KMS-11 (cell line): ENCODE results near the gene ZXDC.

Experiments used
- H2AFZ ChIP-seq: fragments of 200-600 bp; sonication (generic); 2 replicates; pipeline ENCODE4 v1.6.1; 2016; ENCODE audit warnings: antibody characterized with exemption, mixed run types, low read depth
- H3K27ac ChIP-seq: fragments of 200-600 bp; sonication (generic); 2 replicates; pipeline ENCODE4 v1.6.1; 2016; ENCODE audit warnings: mild to moderate bottlenecking, mixed run types
- H3K27me3 ChIP-seq: fragments of 200-600 bp; sonication (generic); 2 replicates; pipeline ENCODE4 v1.6.1; 2017; ENCODE audit warnings: mild to moderate bottlenecking, low read depth, mixed run types, moderate library complexity; ENCODE audit not compliant: insufficient read depth
- H3K36me3 ChIP-seq: fragments of 200-600 bp; sonication (generic); 2 replicates; pipeline ENCODE4 v1.6.1; 2017; ENCODE audit warnings: mild to moderate bottlenecking, mixed run types; ENCODE audit not compliant: insufficient read depth
- H3K4me1 ChIP-seq: fragments of 200-600 bp; sonication (generic); 2 replicates; pipeline ENCODE4 v1.6.1; 2016; ENCODE audit warnings: mild to moderate bottlenecking, low read depth, mixed run types; ENCODE audit not compliant: poor library complexity, severe bottlenecking
- H3K4me2 ChIP-seq: fragments of 200-600 bp; sonication (generic); 2 replicates; pipeline ENCODE4 v1.7.0; 2016; ENCODE audit warnings: mild to moderate bottlenecking, mixed run types
- H3K4me3 ChIP-seq: fragments of 200-600 bp; sonication (generic); IDR thresholded peaks from 2 replicates; pipeline ENCODE4 v1.6.1; 2017; ENCODE audit warnings: low read depth, low read length, mixed read lengths; ENCODE audit not compliant: insufficient read depth
- H3K79me2 ChIP-seq: fragments of 200-600 bp; sonication (generic); 2 replicates; pipeline ENCODE4 v1.6.1; 2016; ENCODE audit warnings: low read depth, mixed run types; ENCODE audit not compliant: insufficient read depth
- H3K9ac ChIP-seq: fragments of 200-600 bp; sonication (generic); 2 replicates; pipeline ENCODE4 v1.6.1; 2016; ENCODE audit warnings: mild to moderate bottlenecking, mixed run types
- H4K20me1 ChIP-seq: fragments of 200-600 bp; sonication (generic); 2 replicates; pipeline ENCODE4 v1.6.1; 2016; ENCODE audit warnings: mild to moderate bottlenecking, mixed run types; ENCODE audit not compliant: insufficient read depth
- CTCF ChIP-seq: fragments of 200-600 bp; sonication (generic); conservative IDR thresholded peaks from 2 replicates; pipeline ENCODE4 v1.6.1; 2017; ENCODE audit warnings: low read depth, mild to moderate bottlenecking, antibody characterized with exemption, low read length, moderate library complexity, mixed read lengths

The ZXDC gene

GRCh38 chr3:126488185-126488584 lies 12.5 kb upstream of the ZXDC start:
- no peak overlapping the region for H3K27ac ChIP-seq
- H2AFZ ChIP-seq = no peak overlapping the region
- no peak overlapping the region for H3K4me2 ChIP-seq
- peaks cover 6% of the 10 kb centered on the region for H3K4me1 ChIP-seq
- TF ChIP-seq CTCF = no peak
- no peak overlapping the region for H3K4me3 ChIP-seq
- H4K20me1 ChIP-seq = no peaks in the 10 kb centered on the region
- H3K36me3 ChIP-seq = no peaks in the 10 kb centered on the region
- no peaks in the 10 kb centered on the region for H3K27me3 ChIP-seq
- H3K79me2 ChIP-seq = no peaks in the 10 kb centered on the region
- no peak overlapping the region for H3K9ac ChIP-seq

- H4K20me1 ChIP-seq = no peaks in the 10 kb centered on the region
- no peaks in the 10 kb centered on the region for H3K36me3 ChIP-seq
- no peaks in the 10 kb centered on the region for H3K79me2 ChIP-seq
- TF ChIP-seq CTCF = no peak
- H2AFZ ChIP-seq = no peak overlapping the region
- no peak overlapping the region for H3K9ac ChIP-seq
- no peaks in the 10 kb centered on the region for H3K27me3 ChIP-seq
- H3K4me2 ChIP-seq = no peak overlapping the region
- H3K4me1 ChIP-seq = no peaks in the 10 kb centered on the region
- no peak overlapping the region for H3K4me3 ChIP-seq
- H3K27ac ChIP-seq = no peak overlapping the region
These were observed 11.6 kb upstream of the ZXDC start for GRCh38 chr3:126487151-126487771.

- Histone ChIP-seq H3K79me2 (no peaks in the 10 kb centered on the region), H3K4me1 (no peaks in the 10 kb centered on the region), H3K9ac (no peak overlapping the region), H3K27ac (no peak overlapping the region), H3K4me2 (no peak overlapping the region), H4K20me1 (no peaks in the 10 kb centered on the region), H2AFZ (no peak overlapping the region), H3K27me3 (no peaks in the 10 kb centered on the region), H3K36me3 (no peaks in the 10 kb centered on the region), H3K4me3 (no peak overlapping the region)
- TF ChIP-seq CTCF = no peak
These were observed 10.7 kb upstream of the ZXDC start for GRCh38 chr3:126486360-126486847.

GRCh38 chr3:126485956-126486355 lies 10.3 kb upstream of the ZXDC start:
- Histone ChIP-seq H3K27ac (no peak overlapping the region), H3K79me2 (no peaks in the 10 kb centered on the region), H3K4me2 (no peak overlapping the region), H3K4me3 (no peak overlapping the region), H3K4me1 (no peaks in the 10 kb centered on the region), H3K9ac (no peak overlapping the region), H2AFZ (no peak overlapping the region), H4K20me1 (no peaks in the 10 kb centered on the region), H3K36me3 (no peaks in the 10 kb centered on the region), H3K27me3 (no peaks in the 10 kb centered on the region)
- TF ChIP-seq CTCF = no peak
